Stimulated activated CD4-positive, alpha-beta T cell treated with anti-CD3 and anti-CD28 coated beads, Interleukin-12 subunit alpha, Interleukin-12 subunit beta, amount 100 ng/mL, for 48 hours (primary cell): ENCODE measurements around the gene GTF3C4.

ENCODE experiments used
- DNase-seq, 3 donors: peaks; one replicate each; pipeline ENCODE4 v3.0.0-alpha.2; 2020; ENCODE audit warnings: low read depth in 2 of 3, low spot score in 1 of 3

Gene GTF3C4

DNA sequence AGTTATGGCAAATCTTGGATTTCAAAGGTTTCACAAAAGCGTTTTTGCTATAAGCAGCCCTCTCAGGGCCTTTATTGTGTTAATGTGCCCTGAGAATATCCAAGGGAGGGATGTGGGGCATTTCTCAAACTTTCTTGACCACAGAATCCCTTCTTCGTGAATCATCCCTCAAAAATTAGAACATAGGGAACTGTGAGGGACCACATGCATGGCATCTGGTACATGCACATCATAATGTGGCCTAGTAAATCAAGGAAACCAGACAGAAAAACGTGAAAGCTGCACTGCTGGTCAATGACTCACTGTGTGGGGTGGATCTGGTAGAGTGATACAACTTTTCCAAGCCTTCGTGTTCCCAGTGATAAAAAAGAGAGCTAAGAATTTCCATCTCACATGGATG is 22.9 kb upstream of the GTF3C4 start:
- DNase-seq = peak in 1 of 3 donors; percentile 5

GRCh38 chr9:132647806-132648205 is 22.5 kb upstream of the GTF3C4 start:
- DNase-seq = no peak

DNA sequence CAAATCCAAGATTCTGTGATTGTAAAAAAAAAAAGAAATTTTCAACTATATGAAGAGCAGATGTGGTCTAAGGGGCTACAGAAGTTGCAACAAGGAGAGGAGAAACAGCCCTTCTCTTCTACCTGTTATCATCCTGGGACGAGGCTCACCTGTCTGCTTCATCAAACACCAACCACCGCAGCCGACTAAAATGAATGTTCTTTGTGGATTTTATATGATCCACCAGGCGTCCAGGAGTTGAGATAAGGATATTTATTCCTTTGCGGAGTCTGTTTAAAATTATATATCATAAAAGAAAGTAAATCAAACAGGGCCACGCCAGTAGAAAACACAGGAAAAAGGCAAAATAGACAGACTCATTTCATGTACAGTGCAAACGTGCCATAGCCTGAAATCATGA is 22.0 kb upstream of the GTF3C4 start:
- no peak for DNase-seq

DNA sequence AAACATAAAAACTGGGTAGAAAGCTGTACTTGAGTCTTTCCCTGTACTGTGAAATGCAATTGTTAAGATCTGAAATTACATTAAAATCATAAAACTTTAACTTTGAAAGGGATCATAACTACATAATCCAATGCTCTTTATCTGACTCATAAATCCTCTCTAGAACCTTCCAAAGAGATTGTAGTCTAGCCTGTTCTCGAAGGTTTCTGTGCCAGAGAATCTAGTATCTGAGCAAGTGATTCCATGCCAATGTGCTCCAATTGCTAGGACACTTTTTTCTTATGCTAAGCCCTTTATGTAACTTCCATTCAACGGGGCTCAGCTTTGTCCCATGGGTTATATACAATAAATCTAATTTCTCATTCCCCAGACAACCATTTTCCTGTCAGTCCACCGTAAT is 21.6 kb upstream of the GTF3C4 start:
- no peak for DNase-seq

DNA sequence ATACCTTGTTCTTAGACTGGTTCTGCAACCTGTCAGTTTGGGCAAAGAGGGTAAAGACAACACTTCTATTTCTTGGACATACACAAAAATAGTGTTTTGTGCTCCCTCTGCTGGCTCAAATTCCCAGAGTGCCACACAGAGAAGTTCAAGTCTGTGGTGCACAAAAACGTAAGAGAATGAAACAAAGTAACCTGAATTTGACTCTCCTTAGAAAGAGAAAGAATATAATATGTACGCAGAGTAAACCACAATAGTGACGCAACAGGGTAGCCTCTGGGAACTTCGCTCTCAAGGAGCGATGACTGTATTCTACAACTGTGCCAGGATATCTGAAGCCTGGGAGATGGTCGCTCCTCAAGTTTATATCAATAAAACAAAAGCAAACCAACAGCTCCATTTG is 19.0 kb upstream of the GTF3C4 start:
- DNase-seq = no peak

- DNase-seq = no peak
Measured at GRCh38 chr9:132656299-132656698, 14.0 kb upstream of the GTF3C4 start.

- DNase-seq = no peak
Measured at GRCh38 chr9:132662152-132662945, 7.9 kb upstream of the GTF3C4 start.

DNA sequence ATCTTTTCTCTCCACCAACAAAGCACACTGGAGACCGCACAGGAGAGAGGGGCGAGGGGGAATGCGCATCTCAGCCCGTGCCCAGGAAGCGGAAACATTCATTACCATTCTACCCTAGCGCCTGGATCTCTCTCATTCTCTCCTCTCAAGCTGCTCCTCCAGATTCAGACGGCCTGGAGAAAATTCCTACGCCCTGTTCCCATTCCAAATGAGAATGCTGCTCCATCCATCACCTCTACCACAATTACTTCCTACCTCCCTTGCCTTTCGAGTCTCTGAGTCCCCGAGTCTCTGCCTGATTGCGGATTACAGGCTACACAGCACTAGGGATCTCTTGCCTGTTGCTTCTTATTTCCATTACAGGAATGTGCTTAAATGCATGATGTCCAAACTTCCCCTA is 7.1 kb upstream of the GTF3C4 start:
- DNase-seq = no peak

DNA sequence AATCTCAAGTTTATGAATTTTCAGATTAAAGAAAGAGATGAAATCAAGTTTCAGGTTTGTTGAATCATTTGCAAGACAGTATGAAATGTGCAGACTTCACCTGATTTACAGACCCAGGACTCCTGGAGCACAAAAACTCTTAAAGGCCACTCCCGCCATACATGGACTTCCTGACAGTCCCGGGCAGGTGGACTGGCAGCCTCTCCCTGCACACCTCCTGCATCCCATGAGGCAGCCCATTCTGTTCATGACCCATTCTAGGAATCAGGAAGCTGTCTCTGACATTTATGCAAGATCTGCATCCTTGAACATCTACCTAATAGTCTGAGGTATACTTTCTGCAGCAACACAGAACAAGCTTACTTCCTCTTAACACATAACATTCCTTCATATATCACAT is 6.4 kb upstream of the GTF3C4 start:
- no peak for DNase-seq

DNA sequence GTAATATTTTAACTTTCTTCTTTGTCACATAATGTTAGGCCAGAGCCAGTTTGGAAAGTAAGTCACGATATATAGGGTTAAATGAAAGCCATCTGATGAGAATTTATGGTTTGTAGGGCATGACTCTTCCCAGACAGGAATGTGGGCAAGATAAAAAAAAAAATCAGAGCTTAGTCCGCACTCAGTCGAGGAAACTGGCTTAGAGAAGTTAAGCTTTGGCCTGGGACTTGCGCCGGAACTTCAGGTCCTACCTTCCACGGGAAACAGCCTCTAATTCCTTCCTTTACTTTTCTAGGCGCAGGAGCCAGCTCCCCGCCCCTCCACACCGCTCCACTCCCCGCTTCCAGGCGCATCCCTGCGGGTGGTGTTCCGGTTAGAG is 956 bp upstream of the GTF3C4 start:
- DNase-seq = no peak

DNA sequence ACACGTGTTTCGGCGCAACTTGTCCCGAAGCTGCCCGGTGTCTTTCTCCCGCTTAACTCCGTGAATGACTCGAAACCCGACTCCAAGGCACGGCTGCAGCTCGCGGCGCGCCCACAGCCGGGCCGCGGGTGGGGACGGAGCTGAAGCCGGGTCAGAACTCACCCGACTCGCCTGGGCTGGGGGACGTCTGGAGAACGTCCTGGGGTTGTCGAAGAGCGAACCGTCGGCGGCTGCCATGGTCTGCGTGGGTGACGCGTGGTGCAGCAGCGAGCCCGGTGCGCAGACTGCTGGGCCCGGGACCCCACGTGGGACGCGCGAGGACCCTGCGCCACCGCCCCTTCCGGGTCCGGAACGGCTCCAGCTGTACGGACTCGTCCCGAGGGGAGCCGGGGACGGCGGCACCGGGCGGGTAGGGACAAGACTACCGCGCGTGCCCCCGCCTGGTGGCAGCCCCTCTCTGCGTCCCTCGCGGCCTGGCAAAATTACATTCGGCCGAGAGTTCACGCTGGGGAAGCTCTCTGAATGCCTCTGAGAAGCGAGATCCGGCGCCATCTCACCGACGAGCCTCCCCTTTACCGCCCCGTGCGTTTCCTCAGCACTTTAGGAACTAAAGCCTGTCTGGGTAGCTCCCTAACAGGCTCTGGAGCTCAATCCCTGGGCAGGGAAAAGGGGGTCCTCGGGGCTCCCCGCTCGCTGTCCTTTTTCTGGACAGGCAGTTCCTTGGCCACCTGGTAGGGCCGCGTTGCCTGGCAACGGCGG is 387 bp upstream of the GTF3C4 start, which contains the start of gene DDX31:
TSS of gene DDX31 (minus strand) at position 286 of the 759 bp plus-strand sequence. CDS start at position 237, 49 bp downstream.
- peak; percentile 79 to 81 (median 81) for DNase-seq

DNA sequence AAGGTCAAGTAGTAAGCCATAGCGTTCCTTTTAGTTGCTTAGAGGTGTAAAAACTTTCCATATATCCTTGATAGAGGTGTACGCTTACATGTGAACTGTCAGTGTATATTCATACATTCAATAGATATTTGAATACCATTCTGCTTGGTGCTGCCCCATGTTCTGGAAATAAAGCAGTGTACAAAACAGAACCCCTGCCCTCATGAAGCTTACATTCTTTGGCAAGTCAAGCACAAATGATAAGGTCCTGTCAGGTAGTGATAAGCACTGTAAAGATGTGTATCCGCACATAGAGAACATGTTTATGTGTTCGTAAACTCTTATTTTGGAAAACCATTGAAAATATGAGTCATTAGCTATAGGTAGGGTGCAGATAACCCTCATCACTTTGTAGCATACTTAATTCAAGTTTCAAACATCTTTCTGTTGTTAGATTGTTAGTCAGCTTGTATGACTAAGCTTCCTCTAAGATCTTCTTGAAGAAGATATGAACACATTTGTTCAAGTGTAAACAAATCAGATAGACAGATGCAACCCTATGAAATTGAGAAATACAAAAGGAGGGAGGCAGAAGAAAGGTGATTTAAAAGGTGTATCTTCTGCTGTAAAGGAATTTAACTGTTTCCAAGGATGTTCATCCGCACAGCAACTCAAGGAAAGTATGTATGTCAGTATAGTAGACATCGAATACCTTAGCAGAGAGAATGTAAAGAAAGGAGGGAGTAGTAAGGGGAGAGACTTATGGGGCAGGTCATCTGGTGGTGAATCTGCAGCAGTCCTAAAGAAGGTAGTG is 1.6 kb downstream of the GTF3C4 start:
- DNase-seq = no peak

GRCh38 chr9:132672413-132672690 is 2.1 kb downstream of the GTF3C4 start:
- no peak for DNase-seq

GRCh38 chr9:132673355-132673754 is 3.1 kb downstream of the GTF3C4 start:
- DNase-seq = no peak

GRCh38 chr9:132674485-132674884 is 4.2 kb downstream of the GTF3C4 start:
- DNase-seq = no peak

GRCh38 chr9:132677976-132678375 is 7.7 kb downstream of the GTF3C4 start:
- DNase-seq = no peak

- no peak for DNase-seq
Measured at GRCh38 chr9:132679946-132680625, 9.8 kb downstream of the GTF3C4 start.

- no peak for DNase-seq
Measured at GRCh38 chr9:132681561-132681960, 11.3 kb downstream of the GTF3C4 start.

DNA sequence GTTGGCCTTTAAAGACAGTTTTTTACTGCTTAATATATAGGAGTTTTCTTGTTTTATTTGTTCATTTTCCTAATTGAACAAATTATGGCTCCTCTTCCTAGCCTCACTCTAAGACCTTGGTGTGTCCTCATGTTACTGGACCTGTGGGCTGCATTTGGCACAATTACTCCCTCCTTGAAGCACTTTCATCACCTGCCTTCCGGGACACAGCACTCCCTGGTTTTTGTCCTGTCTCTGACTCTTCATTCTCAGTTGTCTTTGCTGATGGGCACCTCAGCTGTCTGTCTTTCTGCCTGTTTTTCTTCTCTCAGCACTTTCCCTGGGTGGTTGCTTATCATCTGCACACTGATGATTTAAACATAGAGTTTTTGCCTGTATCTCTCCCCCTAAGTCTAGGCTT is 13.6 kb downstream of the GTF3C4 start:
- DNase-seq = no peak

- no peak for DNase-seq
Measured at GRCh38 chr9:132690696-132691095, 20.4 kb downstream of the GTF3C4 start.

- no peak for DNase-seq
Measured at GRCh38 chr9:132694144-132694543, 23.9 kb downstream of the GTF3C4 start.
